ENCODE measurements around the gene ATP5MK.

DNA sequence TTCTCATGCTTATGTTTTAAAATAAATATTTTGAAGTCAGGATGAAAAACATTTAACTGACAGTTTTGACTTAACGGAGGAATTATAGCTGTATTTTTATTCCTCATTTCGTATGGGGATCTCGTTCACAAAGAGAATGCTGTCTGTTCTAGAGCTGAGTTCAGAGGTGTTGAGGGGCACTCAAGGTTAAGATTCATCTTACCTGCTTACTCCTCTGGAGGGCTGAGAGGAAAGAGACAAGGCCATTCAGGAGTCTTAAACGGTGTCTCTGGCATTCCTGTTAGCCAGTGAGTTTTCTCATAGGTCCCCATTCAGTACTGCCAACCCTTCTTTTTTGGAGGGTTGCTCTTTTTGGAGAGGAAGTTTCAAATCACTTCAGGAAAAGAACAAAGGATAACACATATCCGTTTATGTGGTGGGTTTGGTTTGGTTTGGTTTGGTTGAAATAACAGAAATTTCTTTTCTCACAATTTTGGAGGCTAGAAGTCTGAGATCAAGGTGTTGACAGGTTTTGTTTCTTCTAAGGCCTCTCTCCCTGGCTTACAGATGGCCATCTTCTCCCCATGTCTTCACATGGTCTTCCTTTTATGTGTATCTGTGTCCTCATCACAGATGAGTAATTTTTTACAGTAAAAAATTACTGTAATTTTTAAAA lies 32.8 kb upstream of the ATP5MK start:
- TF ChIP-seq, protein P1, sequence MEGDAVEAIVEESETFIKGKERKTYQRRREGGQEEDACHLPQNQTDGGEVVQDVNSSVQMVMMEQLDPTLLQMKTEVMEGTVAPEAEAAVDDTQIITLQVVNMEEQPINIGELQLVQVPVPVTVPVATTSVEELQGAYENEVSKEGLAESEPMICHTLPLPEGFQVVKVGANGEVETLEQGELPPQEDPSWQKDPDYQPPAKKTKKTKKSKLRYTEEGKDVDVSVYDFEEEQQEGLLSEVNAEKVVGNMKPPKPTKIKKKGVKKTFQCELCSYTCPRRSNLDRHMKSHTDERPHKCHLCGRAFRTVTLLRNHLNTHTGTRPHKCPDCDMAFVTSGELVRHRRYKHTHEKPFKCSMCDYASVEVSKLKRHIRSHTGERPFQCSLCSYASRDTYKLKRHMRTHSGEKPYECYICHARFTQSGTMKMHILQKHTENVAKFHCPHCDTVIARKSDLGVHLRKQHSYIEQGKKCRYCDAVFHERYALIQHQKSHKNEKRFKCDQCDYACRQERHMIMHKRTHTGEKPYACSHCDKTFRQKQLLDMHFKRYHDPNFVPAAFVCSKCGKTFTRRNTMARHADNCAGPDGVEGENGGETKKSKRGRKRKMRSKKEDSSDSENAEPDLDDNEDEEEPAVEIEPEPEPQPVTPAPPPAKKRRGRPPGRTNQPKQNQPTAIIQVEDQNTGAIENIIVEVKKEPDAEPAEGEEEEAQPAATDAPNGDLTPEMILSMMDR (IDR thresholded peaks at IDR 0.05), result no peak
- no peak for TF ChIP-seq POLR2A (IDR thresholded peaks at IDR 0.05)
